ENCODE results near the gene CTSW. TPM values are rescaled to one million over a fixed set of nuclear protein-coding genes. Genes with fewer than 3 reads are reported as not detected.
A peak's percentile ranks its signal among the peaks of the same experiment; 100 is the strongest.
"Not testable (repeated sequence)": the region's sequence is repeated elsewhere in the genome, so short reads cannot be mapped to it uniquely, and the experiment has no call there.

Gene CTSW
- 0.19 TPM for polyA plus RNA-seq (2013, experiment 1 of 2; ENCODE audit: insufficient read length)
- not detected for polyA plus RNA-seq (2013, experiment 2 of 2; ENCODE audit: insufficient read length)

GRCh38 chr11:65879617-65880016 lies at the start of gene CTSW:
Gene CTSW, plus strand, starts transcription at chr11:65879837. Its CDS starts 18 bp downstream, at chr11:65879855.
- no peak for DNase-seq

GRCh38 chr11:65832231-65832630 lies 47.4 kb upstream of the CTSW start:
- not testable (repeated sequence) for DNase-seq

GRCh38 chr11:65833297-65834030 lies 46.2 kb upstream of the CTSW start, which contains the start of gene SNX32:
Gene SNX32, plus strand, starts transcription at chr11:65833963. Its CDS starts 103 bp downstream, at chr11:65834066.
- DNase-seq: peak; percentile 92

GRCh38 chr11:65834202-65834601 lies 45.4 kb upstream of the CTSW start:
- no peak for DNase-seq

GRCh38 chr11:65842144-65842543 lies 37.5 kb upstream of the CTSW start:
- DNase-seq: no peak

GRCh38 chr11:65843811-65844210 lies 35.8 kb upstream of the CTSW start:
- no peak for DNase-seq

GRCh38 chr11:65844231-65844872 lies 35.3 kb upstream of the CTSW start:
- DNase-seq: no peak

- DNase-seq: no peak
Measured at GRCh38 chr11:65847746-65848145, 31.9 kb upstream of the CTSW start.

GRCh38 chr11:65848693-65849092 lies 30.9 kb upstream of the CTSW start:
- DNase-seq: not testable (repeated sequence)

GRCh38 chr11:65849366-65849765 lies 30.3 kb upstream of the CTSW start:
- DNase-seq: no peak

GRCh38 chr11:65849771-65850216 lies 29.8 kb upstream of the CTSW start:
- DNase-seq: no peak

- no peak for DNase-seq
Measured at GRCh38 chr11:65850217-65851082, 29.2 kb upstream of the CTSW start.

GRCh38 chr11:65851083-65851579 lies 28.5 kb upstream of the CTSW start:
- peak; percentile 46 for DNase-seq

GRCh38 chr11:65851811-65852507 lies 27.7 kb upstream of the CTSW start:
- no peak for DNase-seq

GRCh38 chr11:65852508-65853245 lies 27.0 kb upstream of the CTSW start:
- DNase-seq: no peak

GRCh38 chr11:65853246-65853979 lies 26.2 kb upstream of the CTSW start:
- DNase-seq: no peak

GRCh38 chr11:65854161-65854592 lies 25.5 kb upstream of the CTSW start:
- DNase-seq: no peak

GRCh38 chr11:65854852-65855837 lies 24.5 kb upstream of the CTSW start:
- DNase-seq: no peak

GRCh38 chr11:65855927-65856363 lies 23.7 kb upstream of the CTSW start:
- DNase-seq: no peak

Data from fibroblast of skin of back (primary cell).